HepG2 (cell line): ENCODE measurements around the gene SKIL. TPM values are rescaled to one million over a fixed set of nuclear protein-coding genes. Genes with fewer than 3 reads are reported as not detected.
A peak's percentile ranks its signal among the peaks of the same experiment; 100 is the strongest.

Experiments used
- ETV6 ChIP-seq: sonication (generic); formaldehyde crosslinking; conservative IDR thresholded peaks from 2 replicates; pipeline ENCODE4 v1.4.0; 2020; ENCODE audit warnings: missing genetic modification reagents
- FLYWCH1 ChIP-seq: sonication (generic); formaldehyde crosslinking; IDR thresholded peaks from 2 replicates; pipeline ENCODE4 v1.8.1; 2023; ENCODE audit warnings: mild to moderate bottlenecking, missing genetic modification reagents
- FOXO4 ChIP-seq: sonication (generic); formaldehyde crosslinking; conservative IDR thresholded peaks from 2 replicates; pipeline ENCODE4 v1.8.1; 2023; ENCODE audit warnings: missing genetic modification reagents
- HIC2 ChIP-seq: sonication (generic); formaldehyde crosslinking; IDR thresholded peaks from 2 replicates; pipeline ENCODE4 v1.9.0; 2022; ENCODE audit warnings: low read depth, missing genetic modification reagents
- PAXIP1 ChIP-seq: sonication (generic); formaldehyde crosslinking; conservative IDR thresholded peaks from 2 replicates; pipeline ENCODE4 v1.4.0; 2020; ENCODE audit warnings: mild to moderate bottlenecking, missing genetic modification reagents, moderate library complexity
- PCBP1 ChIP-seq: fragments of 200-400 bp; formaldehyde crosslinking; IDR thresholded peaks from 2 replicates; pipeline ENCODE4 v1.6.1; 2017; ENCODE audit warnings: mild to moderate bottlenecking, low read depth, low read length, borderline replicate concordance
- REXO4 ChIP-seq: sonication (generic); formaldehyde crosslinking; IDR thresholded peaks from 2 replicates; pipeline ENCODE4 v1.8.0; 2022; ENCODE audit warnings: missing genetic modification reagents, mild to moderate bottlenecking, borderline replicate concordance
- USF2 ChIP-seq, 2 experiments: sonication (generic) in 1 of 2; formaldehyde crosslinking in 1 of 2; IDR thresholded peaks; 2 replicates each; pipeline versions ENCODE4 v1.5.1 to v1.6.1; 2011 to 2020; ENCODE audit warnings: borderline replicate concordance in 1 of 2, low read depth in 1 of 2, low read length in 1 of 2, mild to moderate bottlenecking in 1 of 2, missing genetic modification reagents in 1 of 2, moderate library complexity in 1 of 2
- YEATS2 ChIP-seq: sonication (generic); formaldehyde crosslinking; IDR thresholded peaks from 2 replicates; pipeline ENCODE4 v1.4.0; 2020; ENCODE audit warnings: missing genetic modification reagents, borderline replicate concordance
- ZBTB26 ChIP-seq: IDR thresholded peaks from 2 replicates; pipeline ENCODE4 v1.6.1; 2016; ENCODE audit warnings: missing compliant biosample characterization, missing genetic modification reagents, borderline replicate concordance
- ZFP41 ChIP-seq: sonication (generic); formaldehyde crosslinking; IDR thresholded peaks from 2 replicates; pipeline ENCODE4 v1.4.0; 2020; ENCODE audit warnings: mild to moderate bottlenecking, missing genetic modification reagents, borderline replicate concordance
- ZGPAT ChIP-seq: IDR thresholded peaks from 2 replicates; pipeline ENCODE4 v1.6.1; 2016; ENCODE audit warnings: mild to moderate bottlenecking
- ZNF460 ChIP-seq: sonication (generic); formaldehyde crosslinking; IDR thresholded peaks from 2 replicates; pipeline ENCODE4 v1.5.1; 2020; ENCODE audit warnings: missing genetic modification reagents, mild to moderate bottlenecking, borderline replicate concordance
- polyA plus RNA-seq, 8 experiments: library from polyadenylated mRNA; depleted of rRNA in 3 of 8; stranded (reverse) in 7 of 8; unstranded in 1 of 8; fragments of >200 nt; fragmentation: Illumina TruSeq in 4 of 8; extraction: Trizol in 4 of 8; gene quantifications; 2 replicates each; pipeline versions ENCODE4 v1.2.1 to v1.2.3, GENCODE V29; 2011 to 2016; ENCODE audit warnings: low read depth in 4 of 8, missing spikeins in 1 of 8, mixed read lengths in 1 of 8; ENCODE audit not compliant: insufficient read depth in 1 of 8
- total RNA-seq, 5 experiments: library from RNA; depleted of rRNA; stranded (reverse); fragments of >200 nt; fragmentation: Illumina TruSeq; extraction: Trizol; gene quantifications; 2 replicates each; pipeline ENCODE4 v1.2.3, GENCODE V29; 2016; ENCODE audit warnings: low read depth in 1 of 5

SKIL gene
- total and polyA plus RNA-seq, 2 of the 13 experiments (the other 11 are each of a cell fraction or from before 2014, with no cell fraction given): 5.2 to 20.7 TPM

GRCh38 chr3:170357176-170358041 lies at the start of gene SKIL (continued):
- no peak for TF ChIP-seq HIC2 (CRISPR knock-in tag)
- no peak for TF ChIP-seq ZFP41 (CRISPR knock-in tag)
- 0 out of 2 replicates have a peak, but pooled peaks have one; percentile 24 for TF ChIP-seq ETV6 (CRISPR knock-in tag)
- TF ChIP-seq ZBTB26 (CRISPR knock-in tag): no peak
- TF ChIP-seq FLYWCH1 (CRISPR knock-in tag): no peak
- TF ChIP-seq ZNF460 (CRISPR knock-in tag): no peak
- no peak for TF ChIP-seq ZGPAT (CRISPR knock-in tag)
- TF ChIP-seq REXO4 (CRISPR knock-in tag): no peak
- no peak for TF ChIP-seq FOXO4 (CRISPR knock-in tag)
- no peak for TF ChIP-seq YEATS2 (CRISPR knock-in tag)
- 0 out of 2 replicates have a peak, but pooled peaks have one; percentile 6 for TF ChIP-seq PAXIP1
- TF ChIP-seq USF2 (IDR thresholded peaks at IDR 0.05; ENCODE audit: low read depth, low read length): no peak
- TF ChIP-seq USF2 (CRISPR knock-in tag; IDR thresholded peaks at IDR 0.05; ENCODE audit: borderline replicate concordance): no peak
- no peak for TF ChIP-seq PCBP1
